ENCODE results near the gene ABCC1.

The ABCC1 gene

GRCh38 chr16:15967655-15968315 is 18.4 kb downstream of the ABCC1 start:
- Histone ChIP-seq H3K4me2 (ENCODE audit: low read depth, low read length, poor library complexity, severe bottlenecking) (no peak overlapping the region), H3K27me3 (ENCODE audit: low read length) (no peaks in the 10 kb centered on the region), H3K27ac (ENCODE audit: low read depth, low read length) (no peak overlapping the region), H3K9me2 (replicated peaks; ENCODE audit: insufficient read depth, low read length) (no peaks in the 10 kb centered on the region), H3K9me3 (ENCODE audit: insufficient read depth, low read length) (peaks cover 12% of the 10 kb centered on the region; the same call in 1 of the 2 replicates), H4K20me1 (ENCODE audit: low read depth, low read length) (no peaks in the 10 kb centered on the region), H3F3A (ENCODE audit: insufficient read depth) (no peaks in the 10 kb centered on the region), H2AFZ (ENCODE audit: low read depth, low read length, severe bottlenecking) (no peak overlapping the region), H3K79me2 (ENCODE audit: insufficient read depth, low read length) (peaks cover 95% of the 10 kb centered on the region), H3K4me3 (ENCODE audit: insufficient read depth, low read length, poor library complexity, severe bottlenecking) (no peak overlapping the region), H3K36me3 (ENCODE audit: low read length) (peaks cover 13% of the 10 kb centered on the region), H3K9ac (ENCODE audit: low read length) (no peak overlapping the region)
- TF ChIP-seq EZH2phosphoT487 (conservative IDR thresholded peaks at IDR 0.05; ENCODE audit: low read length): no peak
- TF ChIP-seq, protein P1, sequence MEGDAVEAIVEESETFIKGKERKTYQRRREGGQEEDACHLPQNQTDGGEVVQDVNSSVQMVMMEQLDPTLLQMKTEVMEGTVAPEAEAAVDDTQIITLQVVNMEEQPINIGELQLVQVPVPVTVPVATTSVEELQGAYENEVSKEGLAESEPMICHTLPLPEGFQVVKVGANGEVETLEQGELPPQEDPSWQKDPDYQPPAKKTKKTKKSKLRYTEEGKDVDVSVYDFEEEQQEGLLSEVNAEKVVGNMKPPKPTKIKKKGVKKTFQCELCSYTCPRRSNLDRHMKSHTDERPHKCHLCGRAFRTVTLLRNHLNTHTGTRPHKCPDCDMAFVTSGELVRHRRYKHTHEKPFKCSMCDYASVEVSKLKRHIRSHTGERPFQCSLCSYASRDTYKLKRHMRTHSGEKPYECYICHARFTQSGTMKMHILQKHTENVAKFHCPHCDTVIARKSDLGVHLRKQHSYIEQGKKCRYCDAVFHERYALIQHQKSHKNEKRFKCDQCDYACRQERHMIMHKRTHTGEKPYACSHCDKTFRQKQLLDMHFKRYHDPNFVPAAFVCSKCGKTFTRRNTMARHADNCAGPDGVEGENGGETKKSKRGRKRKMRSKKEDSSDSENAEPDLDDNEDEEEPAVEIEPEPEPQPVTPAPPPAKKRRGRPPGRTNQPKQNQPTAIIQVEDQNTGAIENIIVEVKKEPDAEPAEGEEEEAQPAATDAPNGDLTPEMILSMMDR (IDR thresholded peaks at IDR 0.05; ENCODE audit: insufficient read depth, low read length, poor library complexity, severe bottlenecking): no peak

- H3F3A ChIP-seq (ENCODE audit: insufficient read depth): no peaks in the 10 kb centered on the region
- no peak overlapping the region for H3K4me3 ChIP-seq (ENCODE audit: insufficient read depth, low read length, poor library complexity, severe bottlenecking)
- no peaks in the 10 kb centered on the region for H3K9me2 ChIP-seq (replicated peaks; ENCODE audit: insufficient read depth, low read length)
- no peak overlapping the region for H2AFZ ChIP-seq (ENCODE audit: low read depth, low read length, severe bottlenecking)
- H3K27me3 ChIP-seq (ENCODE audit: low read length): no peaks in the 10 kb centered on the region
- H3K9me3 ChIP-seq (ENCODE audit: insufficient read depth, low read length): peaks cover 12% of the 10 kb centered on the region; the same call in 1 of the 2 replicates
- peaks cover 13% of the 10 kb centered on the region for H3K36me3 ChIP-seq (ENCODE audit: low read length)
- no peak for TF ChIP-seq EZH2phosphoT487 (conservative IDR thresholded peaks at IDR 0.05; ENCODE audit: low read length)
- TF ChIP-seq, protein P1 (IDR thresholded peaks at IDR 0.05; ENCODE audit: insufficient read depth, low read length, poor library complexity, severe bottlenecking): no peak
- no peak overlapping the region for H3K4me2 ChIP-seq (ENCODE audit: low read depth, low read length, poor library complexity, severe bottlenecking)
- H4K20me1 ChIP-seq (ENCODE audit: low read depth, low read length): no peaks in the 10 kb centered on the region
- H3K79me2 ChIP-seq (ENCODE audit: insufficient read depth, low read length): peaks cover 96% of the 10 kb centered on the region
- no peak overlapping the region for H3K9ac ChIP-seq (ENCODE audit: low read length)
- H3K27ac ChIP-seq (ENCODE audit: low read depth, low read length): no peak overlapping the region
Observed at GRCh38 chr16:15970202-15970601, 20.8 kb downstream of the ABCC1 start.

DNA sequence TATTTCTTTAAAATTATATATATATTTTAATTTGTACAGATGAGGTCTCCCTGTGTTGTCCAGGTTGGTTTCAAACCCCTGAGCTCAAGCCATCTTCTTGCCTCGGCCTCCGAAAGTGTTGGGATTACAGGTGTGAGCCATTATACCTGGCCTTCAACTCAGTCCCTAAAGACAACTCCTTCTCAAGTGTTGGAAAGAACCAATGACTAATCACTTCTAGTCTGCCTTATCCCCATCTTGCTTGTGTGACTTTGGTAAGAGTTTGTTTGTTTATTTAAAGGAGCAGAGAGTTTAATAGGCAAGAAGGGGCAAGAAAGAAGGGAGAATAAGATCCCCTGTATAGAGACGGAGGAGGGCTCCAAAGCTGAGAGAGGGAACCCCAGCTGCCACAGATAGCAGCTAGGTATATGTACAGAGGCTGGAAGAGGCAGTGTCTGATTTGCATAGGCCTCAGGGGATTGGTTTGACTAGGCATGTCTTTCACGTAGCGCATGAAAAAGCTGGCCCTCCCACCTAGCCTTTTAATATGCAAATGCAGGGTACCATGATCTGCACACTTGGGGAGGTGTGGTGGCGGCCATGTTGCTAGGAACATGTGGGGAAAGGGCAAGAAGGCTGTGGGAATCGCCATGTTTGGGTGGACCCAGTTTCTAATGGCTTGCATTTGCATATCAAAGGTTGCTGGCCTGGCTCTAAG is 21.5 kb downstream of the ABCC1 start:
- Histone ChIP-seq H3K27me3 (ENCODE audit: low read length) (no peaks in the 10 kb centered on the region), H3K4me2 (ENCODE audit: low read depth, low read length, poor library complexity, severe bottlenecking) (no peak overlapping the region), H2AFZ (ENCODE audit: low read depth, low read length, severe bottlenecking) (no peak overlapping the region), H3K4me3 (ENCODE audit: insufficient read depth, low read length, poor library complexity, severe bottlenecking) (no peak overlapping the region), H3K9ac (ENCODE audit: low read length) (no peak overlapping the region), H3K27ac (ENCODE audit: low read depth, low read length) (no peak overlapping the region), H4K20me1 (ENCODE audit: low read depth, low read length) (no peaks in the 10 kb centered on the region), H3K9me2 (replicated peaks; ENCODE audit: insufficient read depth, low read length) (no peaks in the 10 kb centered on the region), H3F3A (ENCODE audit: insufficient read depth) (no peaks in the 10 kb centered on the region), H3K79me2 (ENCODE audit: insufficient read depth, low read length) (peaks cover 96% of the 10 kb centered on the region), H3K36me3 (ENCODE audit: low read length) (peaks cover 13% of the 10 kb centered on the region), H3K9me3 (ENCODE audit: insufficient read depth, low read length) (peaks cover 12% of the 10 kb centered on the region; the same call in 1 of the 2 replicates)
- no peak for TF ChIP-seq EZH2phosphoT487 (conservative IDR thresholded peaks at IDR 0.05; ENCODE audit: low read length)
- TF ChIP-seq, protein P1 (IDR thresholded peaks at IDR 0.05; ENCODE audit: insufficient read depth, low read length, poor library complexity, severe bottlenecking): no peak

Measured in SU-DHL-6 (cell line).